GM23338 (cell line): ENCODE measurements around the gene METTL4. TPM values are rescaled to one million over a fixed set of nuclear protein-coding genes. Genes with fewer than 3 reads are reported as not detected.

Experiments used
- ATAC-seq: fragments of 200-7000 bp; cut with Tn5 transposase; 3 replicates; pipeline ENCODE4 v1.9.1; 2020
- DNase-seq: peaks from one replicate; pipeline ENCODE4 v3.0.0-alpha.2; 2015; ENCODE audit warnings: low spot score
- H2AFZ ChIP-seq: fragments of 200-600 bp; sonication (generic); 2 replicates; pipeline ENCODE4 v1.8.0; 2016; ENCODE audit warnings: antibody characterized with exemption, mild to moderate bottlenecking, moderate library complexity
- H3F3A ChIP-seq: fragments of 200-600 bp; sonication (generic); replicated peaks from 2 replicates; pipeline ENCODE4 v1.8.0; 2017; ENCODE audit warnings: antibody characterized with exemption, mixed run types, low read depth
- H3K27ac ChIP-seq: fragments of 200-600 bp; sonication (generic); 2 replicates; pipeline ENCODE4 v1.6.1; 2016; ENCODE audit warnings: low read depth
- H3K27me3 ChIP-seq: fragments of 200-600 bp; sonication (generic); 2 replicates; pipeline ENCODE4 v1.8.0; 2016; ENCODE audit warnings: mild to moderate bottlenecking, mixed run types, moderate library complexity; ENCODE audit not compliant: insufficient read depth
- H3K36me3 ChIP-seq: fragments of 200-600 bp; sonication (generic); 2 replicates; pipeline ENCODE4 v1.8.0; 2016; ENCODE audit warnings: mild to moderate bottlenecking; ENCODE audit not compliant: insufficient read depth
- H3K4me1 ChIP-seq: fragments of 200-600 bp; sonication (generic); 2 replicates; pipeline ENCODE4 v1.8.0; 2016; ENCODE audit warnings: mild to moderate bottlenecking, moderate library complexity; ENCODE audit not compliant: insufficient read depth
- H3K4me2 ChIP-seq: fragments of 200-600 bp; sonication (generic); 2 replicates; pipeline ENCODE4 v1.7.1; 2017; ENCODE audit warnings: mixed run types
- H3K4me3 ChIP-seq: fragments of 200-600 bp; sonication (generic); 2 replicates; pipeline ENCODE4 v1.6.1; 2016; ENCODE audit warnings: mixed run types
- H3K79me2 ChIP-seq: fragments of 200-600 bp; sonication (generic); replicated peaks from 2 replicates; pipeline ENCODE4 v1.8.0; 2017; ENCODE audit warnings: mild to moderate bottlenecking; ENCODE audit not compliant: insufficient read depth
- H3K9me2 ChIP-seq: fragments of 200-600 bp; sonication (generic); 2 replicates; pipeline ENCODE4 v1.8.0; 2017; ENCODE audit not compliant: insufficient read depth
- H4K20me1 ChIP-seq: fragments of 200-600 bp; sonication (generic); replicated peaks from 2 replicates; pipeline ENCODE4 v1.8.0; 2017; ENCODE audit warnings: mild to moderate bottlenecking; ENCODE audit not compliant: insufficient read depth
- H3K27ac Mint-ChIP-seq: 2 replicates; pipeline ENCODE4 v1.8.0; 2020; ENCODE audit warnings: inconsistent platforms, mild to moderate bottlenecking, moderate library complexity, mixed read lengths
- H3K27me3 Mint-ChIP-seq: 3 replicates; pipeline ENCODE4 v1.8.0; 2022; ENCODE audit warnings: low read depth, mild to moderate bottlenecking, moderate library complexity, mixed read lengths, inconsistent platforms; ENCODE audit not compliant: insufficient read depth, poor library complexity
- H3K36me3 Mint-ChIP-seq: 3 replicates; pipeline ENCODE4 v1.8.0; 2021; ENCODE audit warnings: low read depth, mild to moderate bottlenecking, inconsistent platforms, moderate library complexity, mixed read lengths
- H3K4me1 Mint-ChIP-seq: 3 replicates; pipeline ENCODE4 v1.8.0; 2020; ENCODE audit warnings: mild to moderate bottlenecking, inconsistent platforms, mixed read lengths
- H3K4me3 Mint-ChIP-seq: 3 replicates; pipeline ENCODE4 v1.8.0; 2021; ENCODE audit warnings: moderate library complexity, mild to moderate bottlenecking, inconsistent platforms, mixed read lengths
- H3K9me3 Mint-ChIP-seq: 3 replicates; pipeline ENCODE4 v1.8.0; 2020; ENCODE audit warnings: moderate library complexity, mild to moderate bottlenecking, inconsistent platforms, mixed read lengths
- CREB1 ChIP-seq: fragments of 250-450 bp; sonication (Bioruptor Pico); IDR thresholded peaks from 2 replicates; pipeline ENCODE4 v1.5.0; 2020; ENCODE audit warnings: low read depth, mild to moderate bottlenecking, moderate library complexity
- EZH2 ChIP-seq: fragments of 200-600 bp; sonication (generic); IDR thresholded peaks from one replicate; pipeline ENCODE4 v1.8.0; 2017; ENCODE audit warnings: antibody characterized with exemption, mild to moderate bottlenecking, low read depth; ENCODE audit not compliant: unreplicated experiment
- EZH2phosphoT487 ChIP-seq: fragments of 200-600 bp; sonication (generic); IDR thresholded peaks from one replicate; pipeline ENCODE4 v1.8.1; 2018; ENCODE audit warnings: antibody characterized with exemption; ENCODE audit not compliant: unreplicated experiment
- NANOG ChIP-seq: IDR thresholded peaks from 2 replicates; pipeline ENCODE4 v1.6.1; 2016; ENCODE audit warnings: antibody characterized with exemption, borderline replicate concordance
- POLR2AphosphoS5 ChIP-seq: IDR thresholded peaks from 2 replicates; pipeline ENCODE4 v1.6.1; 2016; ENCODE audit warnings: antibody characterized with exemption, low read depth
- STAT1 ChIP-seq: IDR thresholded peaks from one replicate; pipeline ENCODE4 v1.6.1; 2016; ENCODE audit warnings: antibody characterized with exemption; ENCODE audit not compliant: unreplicated experiment
- ZNF114 ChIP-seq: fragments of 250-450 bp; sonication (Bioruptor Pico); IDR thresholded peaks from 2 replicates; pipeline ENCODE4 v1.5.0; 2020; ENCODE audit warnings: mild to moderate bottlenecking, moderate library complexity
- ZNF331 ChIP-seq: fragments of 250-450 bp; sonication (Bioruptor Pico); IDR thresholded peaks from 2 replicates; pipeline ENCODE4 v1.5.0; 2020; ENCODE audit warnings: low read depth, mild to moderate bottlenecking, moderate library complexity
- polyA plus RNA-seq: library from polyadenylated mRNA; unstranded; fragments of >200 nt; fragmentation: Nextera tagmentation; extraction: Ambion mirVana; gene quantifications from 2 replicates; pipeline ENCODE4 v1.2.1, GENCODE V29; 2016
- total RNA-seq: library from RNA; depleted of rRNA; stranded (reverse); fragments of >200 nt; shearing (Covaris generic); gene quantifications from 2 replicates; pipeline ENCODE4 v1.2.3, GENCODE V29; 2014
- TF ChIP-seq, protein P1 (sequence below), 2 experiments: fragments of 200-600 bp in 1 of 2; sonication (generic) in 1 of 2; conservative IDR thresholded peaks; 2 replicates each; pipeline versions ENCODE4 v1.5.1 to v1.6.1; 2016 to 2017; ENCODE audit warnings: antibody characterized with exemption in 2 of 2, low read depth in 2 of 2, mild to moderate bottlenecking in 2 of 2, moderate library complexity in 1 of 2
- TF ChIP-seq, protein P2 (sequence below): fragments of 250-450 bp; sonication (Bioruptor Pico); IDR thresholded peaks from 2 replicates; pipeline ENCODE4 v1.5.0; 2020; ENCODE audit warnings: mild to moderate bottlenecking, moderate library complexity
- TF ChIP-seq, protein P3 (sequence below): IDR thresholded peaks from 2 replicates; pipeline ENCODE4 v1.6.1; 2016; ENCODE audit warnings: antibody characterized with exemption

Gene METTL4
- total and polyA plus RNA-seq, 2 experiments from 2014 or later = 11.9 to 14.9 TPM

DNA sequence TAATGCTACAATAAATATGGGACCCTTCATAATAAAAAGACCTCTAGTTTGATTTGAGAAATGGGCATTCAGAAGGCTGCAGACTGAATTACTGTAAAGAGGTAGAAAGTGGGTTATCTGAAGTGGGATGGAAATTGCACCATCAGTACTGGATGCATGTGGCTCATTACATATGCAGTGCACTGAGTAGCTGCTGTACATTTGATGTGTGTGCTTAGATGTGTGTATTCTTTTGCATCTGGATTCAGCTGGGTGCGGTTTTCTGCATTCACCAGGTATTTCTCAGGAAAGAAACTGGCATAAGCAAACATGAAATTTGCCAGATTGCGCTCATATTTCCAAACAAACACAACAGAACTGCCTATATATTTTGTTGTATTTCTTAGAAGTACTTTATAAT, 38.3 kb upstream of the METTL4 start:
- no peaks in the 10 kb centered on the region for H3K4me1 Mint-ChIP-seq
- H3K36me3 Mint-ChIP-seq = peaks cover 56% of the 10 kb centered on the region
- DNase-seq (no peak), ATAC-seq (no peak)
- H3K27ac Mint-ChIP-seq = no peak overlapping the region
- no peak overlapping the region for H3K4me3 Mint-ChIP-seq
- H3K79me2 ChIP-seq = no peaks in the 10 kb centered on the region
- no peaks in the 10 kb centered on the region for H3K9me3 Mint-ChIP-seq
- H3F3A ChIP-seq = no peaks in the 10 kb centered on the region
- H3K9me2 ChIP-seq = no peaks in the 10 kb centered on the region
- H3K27me3 ChIP-seq = no peaks in the 10 kb centered on the region
- no peak overlapping the region for H3K4me3 ChIP-seq
- no peak overlapping the region for H3K4me2 ChIP-seq
- H3K36me3 ChIP-seq = peaks cover 57% of the 10 kb centered on the region
- TF ChIP-seq ZNF331 (CRISPR knock-in tag) (no peak), CREB1 (CRISPR knock-in tag) (no peak), STAT1 (no peak), EZH2phosphoT487 (no peak), NANOG (no peak), POLR2AphosphoS5 (no peak), ZNF114 (CRISPR knock-in tag) (no peak), EZH2 (no peak)
- TF ChIP-seq, protein P1, sequence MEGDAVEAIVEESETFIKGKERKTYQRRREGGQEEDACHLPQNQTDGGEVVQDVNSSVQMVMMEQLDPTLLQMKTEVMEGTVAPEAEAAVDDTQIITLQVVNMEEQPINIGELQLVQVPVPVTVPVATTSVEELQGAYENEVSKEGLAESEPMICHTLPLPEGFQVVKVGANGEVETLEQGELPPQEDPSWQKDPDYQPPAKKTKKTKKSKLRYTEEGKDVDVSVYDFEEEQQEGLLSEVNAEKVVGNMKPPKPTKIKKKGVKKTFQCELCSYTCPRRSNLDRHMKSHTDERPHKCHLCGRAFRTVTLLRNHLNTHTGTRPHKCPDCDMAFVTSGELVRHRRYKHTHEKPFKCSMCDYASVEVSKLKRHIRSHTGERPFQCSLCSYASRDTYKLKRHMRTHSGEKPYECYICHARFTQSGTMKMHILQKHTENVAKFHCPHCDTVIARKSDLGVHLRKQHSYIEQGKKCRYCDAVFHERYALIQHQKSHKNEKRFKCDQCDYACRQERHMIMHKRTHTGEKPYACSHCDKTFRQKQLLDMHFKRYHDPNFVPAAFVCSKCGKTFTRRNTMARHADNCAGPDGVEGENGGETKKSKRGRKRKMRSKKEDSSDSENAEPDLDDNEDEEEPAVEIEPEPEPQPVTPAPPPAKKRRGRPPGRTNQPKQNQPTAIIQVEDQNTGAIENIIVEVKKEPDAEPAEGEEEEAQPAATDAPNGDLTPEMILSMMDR (conservative IDR thresholded peaks at IDR 0.05; ENCODE audit: low read depth in 2 of 2) = no peak
- TF ChIP-seq, protein P2, sequence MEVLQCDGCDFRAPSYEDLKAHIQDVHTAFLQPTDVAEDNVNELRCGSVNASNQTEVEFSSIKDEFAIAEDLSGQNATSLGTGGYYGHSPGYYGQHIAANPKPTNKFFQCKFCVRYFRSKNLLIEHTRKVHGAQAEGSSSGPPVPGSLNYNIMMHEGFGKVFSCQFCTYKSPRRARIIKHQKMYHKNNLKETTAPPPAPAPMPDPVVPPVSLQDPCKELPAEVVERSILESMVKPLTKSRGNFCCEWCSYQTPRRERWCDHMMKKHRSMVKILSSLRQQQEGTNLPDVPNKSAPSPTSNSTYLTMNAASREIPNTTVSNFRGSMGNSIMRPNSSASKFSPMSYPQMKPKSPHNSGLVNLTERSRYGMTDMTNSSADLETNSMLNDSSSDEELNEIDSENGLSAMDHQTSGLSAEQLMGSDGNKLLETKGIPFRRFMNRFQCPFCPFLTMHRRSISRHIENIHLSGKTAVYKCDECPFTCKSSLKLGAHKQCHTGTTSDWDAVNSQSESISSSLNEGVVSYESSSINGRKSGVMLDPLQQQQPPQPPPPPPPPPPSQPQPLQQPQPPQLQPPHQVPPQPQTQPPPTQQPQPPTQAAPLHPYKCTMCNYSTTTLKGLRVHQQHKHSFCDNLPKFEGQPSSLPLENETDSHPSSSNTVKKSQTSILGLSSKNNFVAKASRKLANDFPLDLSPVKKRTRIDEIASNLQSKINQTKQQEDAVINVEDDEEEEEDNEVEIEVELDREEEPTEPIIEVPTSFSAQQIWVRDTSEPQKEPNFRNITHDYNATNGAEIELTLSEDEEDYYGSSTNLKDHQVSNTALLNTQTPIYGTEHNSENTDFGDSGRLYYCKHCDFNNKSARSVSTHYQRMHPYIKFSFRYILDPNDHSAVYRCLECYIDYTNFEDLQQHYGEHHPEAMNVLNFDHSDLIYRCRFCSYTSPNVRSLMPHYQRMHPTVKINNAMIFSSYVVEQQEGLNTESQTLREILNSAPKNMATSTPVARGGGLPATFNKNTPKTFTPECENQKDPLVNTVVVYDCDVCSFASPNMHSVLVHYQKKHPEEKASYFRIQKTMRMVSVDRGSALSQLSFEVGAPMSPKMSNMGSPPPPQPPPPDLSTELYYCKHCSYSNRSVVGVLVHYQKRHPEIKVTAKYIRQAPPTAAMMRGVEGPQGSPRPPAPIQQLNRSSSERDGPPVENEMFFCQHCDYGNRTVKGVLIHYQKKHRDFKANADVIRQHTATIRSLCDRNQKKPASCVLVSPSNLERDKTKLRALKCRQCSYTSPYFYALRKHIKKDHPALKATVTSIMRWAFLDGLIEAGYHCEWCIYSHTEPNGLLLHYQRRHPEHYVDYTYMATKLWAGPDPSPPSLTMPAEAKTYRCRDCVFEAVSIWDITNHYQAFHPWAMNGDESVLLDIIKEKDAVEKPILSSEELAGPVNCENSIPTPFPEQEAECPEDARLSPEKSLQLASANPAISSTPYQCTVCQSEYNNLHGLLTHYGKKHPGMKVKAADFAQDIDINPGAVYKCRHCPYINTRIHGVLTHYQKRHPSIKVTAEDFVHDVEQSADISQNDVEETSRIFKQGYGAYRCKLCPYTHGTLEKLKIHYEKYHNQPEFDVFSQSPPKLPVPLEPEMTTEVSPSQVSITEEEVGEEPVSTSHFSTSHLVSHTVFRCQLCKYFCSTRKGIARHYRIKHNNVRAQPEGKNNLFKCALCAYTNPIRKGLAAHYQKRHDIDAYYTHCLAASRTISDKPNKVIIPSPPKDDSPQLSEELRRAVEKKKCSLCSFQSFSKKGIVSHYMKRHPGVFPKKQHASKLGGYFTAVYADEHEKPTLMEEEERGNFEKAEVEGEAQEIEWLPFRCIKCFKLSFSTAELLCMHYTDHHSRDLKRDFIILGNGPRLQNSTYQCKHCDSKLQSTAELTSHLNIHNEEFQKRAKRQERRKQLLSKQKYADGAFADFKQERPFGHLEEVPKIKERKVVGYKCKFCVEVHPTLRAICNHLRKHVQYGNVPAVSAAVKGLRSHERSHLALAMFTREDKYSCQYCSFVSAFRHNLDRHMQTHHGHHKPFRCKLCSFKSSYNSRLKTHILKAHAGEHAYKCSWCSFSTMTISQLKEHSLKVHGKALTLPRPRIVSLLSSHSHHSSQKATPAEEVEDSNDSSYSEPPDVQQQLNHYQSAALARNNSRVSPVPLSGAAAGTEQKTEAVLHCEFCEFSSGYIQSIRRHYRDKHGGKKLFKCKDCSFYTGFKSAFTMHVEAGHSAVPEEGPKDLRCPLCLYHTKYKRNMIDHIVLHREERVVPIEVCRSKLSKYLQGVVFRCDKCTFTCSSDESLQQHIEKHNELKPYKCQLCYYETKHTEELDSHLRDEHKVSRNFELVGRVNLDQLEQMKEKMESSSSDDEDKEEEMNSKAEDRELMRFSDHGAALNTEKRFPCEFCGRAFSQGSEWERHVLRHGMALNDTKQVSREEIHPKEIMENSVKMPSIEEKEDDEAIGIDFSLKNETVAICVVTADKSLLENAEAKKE (CRISPR knock-in tag) = no peak
- TF ChIP-seq, protein P3, sequence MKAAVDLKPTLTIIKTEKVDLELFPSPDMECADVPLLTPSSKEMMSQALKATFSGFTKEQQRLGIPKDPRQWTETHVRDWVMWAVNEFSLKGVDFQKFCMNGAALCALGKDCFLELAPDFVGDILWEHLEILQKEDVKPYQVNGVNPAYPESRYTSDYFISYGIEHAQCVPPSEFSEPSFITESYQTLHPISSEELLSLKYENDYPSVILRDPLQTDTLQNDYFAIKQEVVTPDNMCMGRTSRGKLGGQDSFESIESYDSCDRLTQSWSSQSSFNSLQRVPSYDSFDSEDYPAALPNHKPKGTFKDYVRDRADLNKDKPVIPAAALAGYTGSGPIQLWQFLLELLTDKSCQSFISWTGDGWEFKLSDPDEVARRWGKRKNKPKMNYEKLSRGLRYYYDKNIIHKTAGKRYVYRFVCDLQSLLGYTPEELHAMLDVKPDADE = no peak
- no peaks in the 10 kb centered on the region for H3K4me1 ChIP-seq
- H3K27ac ChIP-seq = no peak overlapping the region
- peaks cover 7% of the 10 kb centered on the region; the same call in 1 of the 2 replicates for H4K20me1 ChIP-seq
- no peak overlapping the region for H2AFZ ChIP-seq
- no peaks in the 10 kb centered on the region for H3K27me3 Mint-ChIP-seq
